WERI-Rb-1 (cell line): ENCODE measurements around the gene FCER2.

Source experiments
- DNase-seq: peaks from one replicate; pipeline ENCODE4 v3.0.0-alpha.2; 2020
- H3K27ac ChIP-seq: fragments of 250-450 bp; sonication (Bioruptor Pico); 2 replicates; pipeline ENCODE4 v1.5.1; 2020; ENCODE audit warnings: mild to moderate bottlenecking, moderate library complexity
- H3K27me3 ChIP-seq: fragments of 250-450 bp; sonication (Bioruptor Pico); 2 replicates; pipeline ENCODE4 v1.5.1; 2021; ENCODE audit warnings: mild to moderate bottlenecking, low read depth, moderate library complexity; ENCODE audit not compliant: insufficient read depth, severe bottlenecking
- H3K36me3 ChIP-seq: fragments of 250-450 bp; sonication (Bioruptor Pico); 2 replicates; pipeline ENCODE4 v1.5.1; 2020; ENCODE audit warnings: mild to moderate bottlenecking, moderate library complexity
- H3K4me3 ChIP-seq: 2 replicates; pipeline ENCODE4 v1.5.1; 2011; ENCODE audit warnings: low read depth, mild to moderate bottlenecking, control low read depth, low read length
- H3K9me3 ChIP-seq: fragments of 250-450 bp; sonication (Bioruptor Pico); 2 replicates; pipeline ENCODE4 v1.5.1; 2021; ENCODE audit warnings: mild to moderate bottlenecking, moderate library complexity; ENCODE audit not compliant: severe bottlenecking
- TF ChIP-seq, protein P1 (sequence below): IDR thresholded peaks from 2 replicates; pipeline ENCODE4 v1.5.1; 2011; ENCODE audit warnings: low read depth, mild to moderate bottlenecking, control low read depth, inconsistent platforms, low read length

Gene FCER2

DNA sequence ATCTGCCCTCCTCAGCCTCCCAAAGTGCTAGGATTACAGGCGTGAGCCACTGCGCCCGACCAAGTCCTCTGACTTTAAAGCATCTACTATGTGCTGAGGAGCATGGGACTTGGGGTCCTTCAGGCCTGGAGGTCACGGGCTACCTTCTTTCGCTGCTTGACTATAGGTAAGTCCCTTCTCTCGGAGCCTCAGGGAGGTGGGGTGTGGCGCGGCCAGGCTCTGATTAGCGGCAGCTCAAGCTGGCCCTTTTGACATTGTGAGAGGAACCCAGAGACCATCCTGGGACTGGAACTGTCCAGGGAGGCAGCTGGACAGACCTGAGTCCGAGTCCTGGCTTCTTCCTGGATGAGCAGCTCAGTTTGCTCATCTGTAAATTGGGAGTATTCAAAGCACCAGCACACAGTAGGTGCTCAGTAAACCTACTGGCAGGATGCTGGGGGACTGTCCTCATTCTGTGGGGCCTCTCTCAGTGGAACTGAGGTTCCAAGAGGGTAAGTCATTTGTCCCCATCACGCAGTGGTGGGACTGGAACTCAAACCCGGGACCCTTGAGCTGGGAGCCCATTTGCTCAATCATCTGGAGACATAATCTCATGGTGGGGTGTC is 780 bp downstream of the FCER2 start:
- Histone ChIP-seq H3K36me3 (no peaks in the 10 kb centered on the region), H3K27ac (no peak overlapping the region), H3K9me3 (no peaks in the 10 kb centered on the region), H3K4me3 (no peak overlapping the region), H3K27me3 (no peaks in the 10 kb centered on the region)
- no peak for DNase-seq
- TF ChIP-seq, protein P1, sequence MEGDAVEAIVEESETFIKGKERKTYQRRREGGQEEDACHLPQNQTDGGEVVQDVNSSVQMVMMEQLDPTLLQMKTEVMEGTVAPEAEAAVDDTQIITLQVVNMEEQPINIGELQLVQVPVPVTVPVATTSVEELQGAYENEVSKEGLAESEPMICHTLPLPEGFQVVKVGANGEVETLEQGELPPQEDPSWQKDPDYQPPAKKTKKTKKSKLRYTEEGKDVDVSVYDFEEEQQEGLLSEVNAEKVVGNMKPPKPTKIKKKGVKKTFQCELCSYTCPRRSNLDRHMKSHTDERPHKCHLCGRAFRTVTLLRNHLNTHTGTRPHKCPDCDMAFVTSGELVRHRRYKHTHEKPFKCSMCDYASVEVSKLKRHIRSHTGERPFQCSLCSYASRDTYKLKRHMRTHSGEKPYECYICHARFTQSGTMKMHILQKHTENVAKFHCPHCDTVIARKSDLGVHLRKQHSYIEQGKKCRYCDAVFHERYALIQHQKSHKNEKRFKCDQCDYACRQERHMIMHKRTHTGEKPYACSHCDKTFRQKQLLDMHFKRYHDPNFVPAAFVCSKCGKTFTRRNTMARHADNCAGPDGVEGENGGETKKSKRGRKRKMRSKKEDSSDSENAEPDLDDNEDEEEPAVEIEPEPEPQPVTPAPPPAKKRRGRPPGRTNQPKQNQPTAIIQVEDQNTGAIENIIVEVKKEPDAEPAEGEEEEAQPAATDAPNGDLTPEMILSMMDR = no peak

DNA sequence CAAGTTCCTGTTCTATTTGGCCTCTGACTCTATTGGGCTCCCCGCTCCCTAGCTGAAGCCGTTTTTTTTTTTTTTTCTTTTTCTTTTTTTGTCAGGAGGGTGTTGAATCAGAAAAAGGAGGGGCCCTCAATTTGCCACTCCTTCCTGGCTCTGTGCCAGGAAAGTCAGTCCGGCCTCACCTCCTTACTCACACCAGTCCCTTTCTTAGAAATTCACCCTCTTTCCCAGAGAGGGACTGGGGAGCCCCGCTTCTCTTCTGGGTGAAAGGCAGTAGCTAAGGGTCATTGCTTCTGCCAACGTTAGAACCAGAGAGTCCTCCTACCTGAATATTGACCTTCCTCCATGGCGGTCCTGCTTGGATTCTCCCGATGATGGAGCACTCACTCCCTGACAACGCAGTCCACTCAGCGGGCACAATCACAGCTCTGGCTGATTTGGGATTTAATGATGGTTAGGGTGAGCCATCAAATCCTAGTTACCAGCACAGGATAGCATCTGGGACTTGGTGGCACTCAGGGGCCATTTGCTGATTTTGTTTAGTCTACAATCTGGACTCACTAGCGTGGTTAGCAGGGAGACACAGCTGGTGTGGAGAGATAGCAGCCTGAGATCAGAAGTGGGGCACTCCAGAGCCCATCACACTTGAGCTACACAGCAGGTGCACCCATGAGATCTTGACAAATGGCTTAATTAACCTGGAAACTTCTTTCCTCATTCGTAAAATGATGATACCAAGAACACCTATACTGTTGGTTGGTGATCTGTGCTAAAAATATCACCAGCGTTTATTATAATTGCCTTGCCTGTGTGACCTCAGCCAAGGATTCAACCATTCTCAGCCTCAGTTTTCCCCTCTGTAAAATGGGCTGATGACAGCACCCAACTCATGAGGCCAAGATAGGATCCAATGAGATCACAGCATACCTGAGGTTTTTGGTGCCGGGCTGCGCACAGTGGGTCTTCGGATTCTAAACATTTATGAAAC is 2.2 kb downstream of the FCER2 start:
- Histone ChIP-seq H3K27ac (no peak overlapping the region), H3K27me3 (no peaks in the 10 kb centered on the region)
- no peak for DNase-seq

DNA sequence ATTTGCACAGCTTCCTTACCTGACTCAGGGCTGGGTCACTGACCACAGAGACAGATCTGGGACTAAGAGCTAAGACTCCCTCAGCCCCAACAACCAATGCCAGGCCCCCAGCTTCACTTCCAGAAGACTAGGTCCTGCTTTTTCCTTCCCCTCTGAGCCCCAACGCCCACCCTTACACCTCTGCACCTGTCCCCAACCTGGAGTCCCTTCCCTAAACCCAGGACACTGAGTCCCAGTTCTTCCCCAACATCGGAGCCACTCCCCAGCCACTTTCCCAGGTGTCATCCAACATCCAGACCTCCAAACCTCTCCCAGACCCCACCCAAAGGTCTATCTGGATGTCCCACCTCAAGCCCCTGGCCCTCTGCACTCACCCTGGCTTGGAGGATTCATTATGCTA is 2.9 kb downstream of the FCER2 start:
- Histone ChIP-seq H3K4me3 (no peak overlapping the region), H3K36me3 (no peaks in the 10 kb centered on the region), H3K27ac (no peak overlapping the region), H3K9me3 (no peaks in the 10 kb centered on the region), H3K27me3 (no peaks in the 10 kb centered on the region)
- TF ChIP-seq, protein P1 = no peak
- DNase-seq = no peak

More for the DNA sequence above, 2.2 kb downstream of the FCER2 start:
- Histone ChIP-seq H3K36me3 (no peaks in the 10 kb centered on the region), H3K9me3 (no peaks in the 10 kb centered on the region), H3K4me3 (no peak overlapping the region)
- TF ChIP-seq, protein P1 = no peak

DNA sequence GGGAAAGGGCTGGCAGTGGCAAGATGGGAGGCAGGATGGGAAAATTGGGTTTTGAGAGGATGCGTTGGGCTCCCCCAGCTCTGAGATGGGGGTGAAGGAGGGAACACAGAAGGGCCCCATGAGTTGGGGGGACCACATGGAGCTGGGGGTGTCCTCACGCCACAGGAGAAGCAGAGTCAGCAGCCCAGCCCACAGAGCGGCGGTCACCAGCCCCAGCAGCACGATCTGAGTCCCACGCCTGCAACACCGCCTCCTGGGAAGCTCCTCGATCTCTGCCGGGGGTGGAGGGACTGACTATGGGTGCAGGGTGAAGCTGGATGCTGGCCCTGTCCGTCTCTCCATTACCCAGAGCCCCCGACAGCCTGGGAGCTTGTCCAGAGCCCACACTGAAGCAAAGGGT is 3.3 kb downstream of the FCER2 start:
- no peaks in the 10 kb centered on the region for H3K9me3 ChIP-seq
- no peak for DNase-seq
- no peak overlapping the region for H3K27ac ChIP-seq
- H3K36me3 ChIP-seq = no peaks in the 10 kb centered on the region
- TF ChIP-seq, protein P1 = no peak
- no peak overlapping the region for H3K4me3 ChIP-seq
- H3K27me3 ChIP-seq = no peaks in the 10 kb centered on the region

DNA sequence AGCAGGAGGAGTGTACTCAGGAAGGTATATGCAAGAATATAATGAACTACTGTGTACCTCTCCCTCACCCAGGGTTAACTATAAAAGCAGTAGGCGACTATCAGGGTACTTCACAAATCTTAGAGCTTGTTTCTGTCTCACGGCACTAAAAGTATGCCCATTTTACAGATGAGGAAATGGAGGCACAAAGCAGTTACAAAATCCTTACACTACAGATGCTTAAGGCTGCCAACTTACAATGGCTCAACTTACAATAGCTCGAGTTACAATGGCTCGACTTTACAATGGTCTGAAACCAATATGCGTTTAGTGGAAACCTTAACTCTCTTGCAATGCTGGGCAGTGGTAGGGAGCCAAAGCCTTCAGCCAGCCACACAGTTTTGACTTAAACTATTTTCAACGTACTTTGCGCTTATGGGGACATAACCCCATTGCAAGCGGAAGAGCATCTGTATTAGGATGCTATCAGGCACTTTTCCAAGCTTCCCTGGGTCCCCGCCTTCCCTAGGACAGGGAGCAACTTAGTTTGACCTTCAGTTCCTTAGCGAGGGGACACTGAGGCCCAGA is 4.1 kb downstream of the FCER2 start:
- no peak overlapping the region for H3K27ac ChIP-seq
- DNase-seq = no peak
- H3K9me3 ChIP-seq = no peaks in the 10 kb centered on the region
- TF ChIP-seq, protein P1 = no peak
- H3K36me3 ChIP-seq = no peaks in the 10 kb centered on the region
- no peaks in the 10 kb centered on the region for H3K27me3 ChIP-seq
- no peak overlapping the region for H3K4me3 ChIP-seq
